HG03469 (cell line): ENCODE results near the gene PPP1R12B.
"Not testable (repeated sequence)": the region's sequence is repeated elsewhere in the genome, so short reads cannot be mapped to it uniquely, and the experiment has no call there.

Source experiments
- ATAC-seq: cut with Tn5 transposase; IDR thresholded peaks from one replicate; pipeline ENCODE4 v1.9.1; 2021; ENCODE audit warnings: mild to moderate bottlenecking, moderate library complexity, moderate number of reproducible peaks; ENCODE audit not compliant: unreplicated experiment

PPP1R12B gene

GRCh38 chr1:202473266-202474045, 125.0 kb downstream of the PPP1R12B start:
- not testable (repeated sequence) for ATAC-seq

- ATAC-seq: not testable (repeated sequence)
These were observed 131.2 kb downstream of the PPP1R12B start for GRCh38 chr1:202479661-202480060.

- not testable (repeated sequence) for ATAC-seq
These were observed 132.1 kb downstream of the PPP1R12B start for GRCh38 chr1:202480640-202481039.

- not testable (repeated sequence) for ATAC-seq
These were observed 134.9 kb downstream of the PPP1R12B start for GRCh38 chr1:202483362-202483761.

GRCh38 chr1:202484032-202484431, 135.5 kb downstream of the PPP1R12B start:
- not testable (repeated sequence) for ATAC-seq

- not testable (repeated sequence) for ATAC-seq
These were observed 136.3 kb downstream of the PPP1R12B start for GRCh38 chr1:202484820-202485219.

GRCh38 chr1:202488178-202488649, 139.7 kb downstream of the PPP1R12B start:
- ATAC-seq: peak; percentile 57

GRCh38 chr1:202489101-202489500, 140.6 kb downstream of the PPP1R12B start:
- not testable (repeated sequence) for ATAC-seq

GRCh38 chr1:202493112-202493511, 144.6 kb downstream of the PPP1R12B start:
- not testable (repeated sequence) for ATAC-seq

GRCh38 chr1:202498542-202498941, 150.0 kb downstream of the PPP1R12B start:
- ATAC-seq: no peak

GRCh38 chr1:202499997-202500396, 151.5 kb downstream of the PPP1R12B start:
- ATAC-seq: not testable (repeated sequence)

- ATAC-seq: no peak
These were observed 152.8 kb downstream of the PPP1R12B start for GRCh38 chr1:202501281-202501680.

GRCh38 chr1:202505356-202505755, 156.9 kb downstream of the PPP1R12B start:
- no peak for ATAC-seq

- not testable (repeated sequence) for ATAC-seq
These were observed 157.5 kb downstream of the PPP1R12B start for GRCh38 chr1:202505880-202506575.

GRCh38 chr1:202508863-202509262, 160.4 kb downstream of the PPP1R12B start:
- ATAC-seq: not testable (repeated sequence)

- ATAC-seq: not testable (repeated sequence)
These were observed 165.4 kb downstream of the PPP1R12B start for GRCh38 chr1:202513875-202514274.

GRCh38 chr1:202516434-202516877, 168.0 kb downstream of the PPP1R12B start:
- no peak for ATAC-seq

- not testable (repeated sequence) for ATAC-seq
These were observed 168.6 kb downstream of the PPP1R12B start for GRCh38 chr1:202517146-202517545.

- not testable (repeated sequence) for ATAC-seq
These were observed 169.7 kb downstream of the PPP1R12B start for GRCh38 chr1:202518180-202518579.

- ATAC-seq: not testable (repeated sequence)
These were observed 170.4 kb downstream of the PPP1R12B start for GRCh38 chr1:202518905-202519304.

GRCh38 chr1:202520129-202520856, 171.8 kb downstream of the PPP1R12B start:
- not testable (repeated sequence) for ATAC-seq
